GM18873 (cell line): ENCODE data around the gene EML3.
"Not testable (repeated sequence)": the region's sequence is repeated elsewhere in the genome, so short reads cannot be mapped to it uniquely, and the experiment has no call there.

Experiments
- ATAC-seq: cut with Tn5 transposase; IDR thresholded peaks from one replicate; pipeline ENCODE4 v1.9.1; 2021; ENCODE audit warnings: mild to moderate bottlenecking, moderate library complexity, moderate number of reproducible peaks; ENCODE audit not compliant: unreplicated experiment, low FRiP score

EML3 gene

GRCh38 chr11:62612366-62613290, at the start of gene EML3, which contains the start of gene ROM1:
Gene EML3 (minus strand): TSS chr11:62612775. CDS start chr11:62612457, 318 bp downstream.
Gene ROM1 (plus strand): TSS chr11:62613257. CDS start chr11:62613282, 25 bp downstream.
- peak; percentile 41 for ATAC-seq

DNA sequence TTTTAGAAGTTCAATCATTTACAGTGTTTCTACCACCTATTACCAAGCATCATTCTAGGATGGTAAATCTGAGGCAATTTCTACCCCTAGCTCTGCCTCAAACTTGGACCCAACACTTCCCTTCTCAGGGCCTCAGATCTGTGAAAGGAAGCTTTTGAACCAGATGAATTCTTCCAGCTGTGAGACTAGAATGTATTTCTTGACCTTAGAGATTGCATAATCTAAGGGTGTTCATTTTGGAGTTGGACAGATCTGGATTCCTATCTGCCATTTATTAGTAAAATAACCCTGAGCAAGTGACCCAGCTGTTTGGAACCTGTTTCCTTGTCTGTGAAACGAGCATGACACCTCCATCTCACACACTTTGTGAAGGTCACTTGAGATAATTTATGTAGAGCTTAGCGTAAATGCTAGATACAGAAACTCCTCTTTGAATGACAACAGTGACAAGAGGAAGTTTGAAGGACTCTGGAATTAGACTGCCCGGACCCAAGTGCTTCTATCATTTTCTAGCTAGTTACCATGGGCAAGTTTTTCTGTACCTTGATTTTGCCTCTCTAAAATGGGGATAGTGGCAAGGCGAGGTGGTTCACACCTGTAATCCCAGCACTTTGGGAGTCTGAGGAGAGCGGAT, 44.3 kb upstream of the EML3 start:
- ATAC-seq, result no peak

DNA sequence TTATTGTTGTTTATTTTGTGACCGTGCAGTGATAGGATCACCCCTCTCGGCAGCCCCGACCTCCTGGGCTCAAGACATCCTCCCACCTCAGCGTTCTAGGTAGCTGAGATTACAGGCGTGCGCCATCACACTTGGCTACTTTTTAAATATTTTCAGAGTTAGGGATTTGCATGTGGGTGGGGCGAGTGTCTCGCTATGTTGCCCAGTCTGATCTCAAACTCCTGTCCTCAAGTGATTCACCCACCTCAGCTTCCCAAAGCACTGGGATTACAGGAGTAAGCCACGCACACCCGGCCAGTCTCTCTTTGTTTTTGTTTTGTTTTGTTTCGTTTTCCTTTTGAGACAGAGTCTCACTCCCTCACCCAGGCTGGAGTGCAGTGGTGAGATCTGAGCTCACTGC, 41.7 kb upstream of the EML3 start:
- ATAC-seq, result no peak

DNA sequence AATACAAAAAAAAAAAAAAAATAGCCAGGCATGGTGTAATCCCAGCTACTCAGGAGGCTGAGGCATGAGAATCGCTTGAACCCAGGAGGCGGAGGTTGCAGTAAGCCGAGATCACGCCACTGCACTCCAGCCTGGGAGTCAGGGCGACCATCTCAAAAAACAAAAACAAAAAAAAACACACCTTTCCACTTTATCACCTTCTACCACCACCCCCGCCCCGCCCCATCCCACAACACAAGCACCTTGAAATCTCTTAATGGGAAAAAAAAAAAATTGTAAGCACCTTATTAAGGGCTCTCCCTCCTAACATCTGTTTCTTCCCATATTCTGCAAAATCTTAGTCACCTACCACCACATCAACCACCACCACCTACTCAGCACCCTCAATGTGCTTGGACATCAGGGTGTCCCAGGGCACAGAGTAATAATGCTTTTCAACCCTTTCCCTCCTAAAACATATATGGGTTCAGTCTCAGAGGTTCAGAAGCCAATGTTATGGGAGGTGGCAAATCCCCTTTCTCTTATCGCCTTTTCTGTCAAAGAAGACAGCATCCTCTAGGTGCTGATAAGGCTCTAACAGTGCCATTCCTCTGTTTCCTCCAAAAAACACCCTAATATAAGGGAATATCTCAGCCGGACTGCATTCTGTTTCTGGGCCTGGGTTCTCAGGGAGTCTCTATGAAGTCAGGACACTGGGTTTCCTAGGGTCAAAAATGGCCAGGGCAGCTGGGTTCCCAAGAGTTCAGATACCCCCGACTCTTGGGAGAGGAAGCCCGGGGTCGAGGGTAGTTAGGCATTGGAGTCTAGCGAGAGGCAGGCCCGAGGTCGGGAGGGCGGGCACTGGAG, 39.8 kb upstream of the EML3 start:
- no peak for ATAC-seq

DNA sequence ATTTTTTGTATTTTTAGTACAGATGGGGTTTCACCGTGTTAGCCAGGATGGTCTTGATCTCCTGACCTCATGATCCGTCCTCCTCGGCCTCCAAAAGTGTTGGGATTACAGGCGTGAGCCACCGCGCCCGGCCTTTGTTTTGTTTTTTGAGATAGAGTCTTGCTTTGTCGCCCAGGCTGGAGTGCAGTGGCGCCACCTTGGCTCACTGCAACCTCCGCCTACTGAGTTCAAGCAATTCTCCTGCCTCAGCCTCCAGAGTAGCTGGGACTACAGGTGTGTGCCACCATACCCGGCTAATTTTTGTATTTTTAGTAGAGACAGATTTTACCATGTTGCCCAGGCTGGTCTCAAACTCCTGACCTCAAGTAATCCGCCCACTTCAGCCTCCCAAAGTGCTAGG, 37.7 kb upstream of the EML3 start:
- not testable (repeated sequence) for ATAC-seq

- no peak for ATAC-seq
These were observed 36.9 kb upstream of the EML3 start for GRCh38 chr11:62649486-62649885.

- ATAC-seq, result no peak
These were observed 36.4 kb upstream of the EML3 start for GRCh38 chr11:62648967-62649364.

DNA sequence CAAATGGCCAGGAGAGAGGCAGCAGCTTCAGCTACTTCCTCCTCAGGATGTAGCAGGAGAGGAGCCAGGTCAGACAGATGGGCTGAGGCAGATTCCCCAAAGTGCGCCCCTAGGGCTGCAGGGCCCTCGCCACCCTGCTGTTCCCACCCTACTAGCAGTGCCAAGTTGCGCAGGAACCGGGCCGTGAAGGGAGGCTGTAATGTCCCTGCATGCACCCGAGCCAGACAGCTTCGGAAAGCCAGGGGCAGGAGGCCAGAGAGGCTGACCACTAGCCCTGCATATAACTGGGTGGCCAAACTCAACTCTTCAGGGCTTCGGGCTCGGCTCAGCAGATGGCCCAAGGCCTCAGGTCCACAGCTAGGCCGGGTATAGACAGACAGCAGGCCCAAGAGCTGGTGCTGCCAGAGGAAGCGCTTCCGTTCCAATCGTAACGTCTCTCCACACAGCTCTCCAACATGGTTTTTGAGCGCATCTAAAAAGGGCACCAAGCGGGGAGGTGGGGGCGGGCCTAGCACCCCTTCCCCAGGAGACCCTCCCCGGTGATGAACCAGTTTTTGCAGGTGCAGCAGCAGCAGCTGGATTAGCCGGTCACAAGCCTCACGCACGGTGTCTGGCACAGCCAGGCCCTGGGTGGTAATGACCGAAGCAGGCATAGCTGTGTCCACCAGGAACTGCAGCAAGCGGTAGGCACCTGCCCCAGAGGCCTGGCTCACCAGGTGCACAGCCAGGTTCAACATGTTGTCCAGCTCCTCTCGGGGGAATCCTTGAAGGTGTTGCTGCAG, 35.8 kb upstream of the EML3 start:
- no peak for ATAC-seq

DNA sequence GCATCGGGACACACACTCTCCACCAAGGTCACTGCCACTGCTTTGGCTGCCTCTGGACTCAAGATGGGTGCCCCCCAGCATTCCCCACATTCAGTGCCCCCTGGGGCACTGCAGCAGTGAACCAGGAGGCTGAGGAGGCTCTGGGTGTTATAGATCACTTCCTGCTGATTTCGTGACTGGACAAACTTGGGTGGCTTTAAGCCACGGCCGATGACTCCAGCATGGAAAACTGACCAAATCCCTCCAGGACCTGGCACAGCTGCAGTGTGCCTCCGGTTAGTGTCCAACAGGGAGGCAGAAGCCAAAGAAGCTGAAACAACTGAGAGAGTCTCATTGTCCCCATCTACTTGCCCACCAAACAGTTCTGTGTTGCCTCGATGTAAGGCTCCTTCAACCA, 35.0 kb upstream of the EML3 start:
- no peak for ATAC-seq

GRCh38 chr11:62646825-62647608, 34.4 kb upstream of the EML3 start:
- ATAC-seq, result no peak

DNA sequence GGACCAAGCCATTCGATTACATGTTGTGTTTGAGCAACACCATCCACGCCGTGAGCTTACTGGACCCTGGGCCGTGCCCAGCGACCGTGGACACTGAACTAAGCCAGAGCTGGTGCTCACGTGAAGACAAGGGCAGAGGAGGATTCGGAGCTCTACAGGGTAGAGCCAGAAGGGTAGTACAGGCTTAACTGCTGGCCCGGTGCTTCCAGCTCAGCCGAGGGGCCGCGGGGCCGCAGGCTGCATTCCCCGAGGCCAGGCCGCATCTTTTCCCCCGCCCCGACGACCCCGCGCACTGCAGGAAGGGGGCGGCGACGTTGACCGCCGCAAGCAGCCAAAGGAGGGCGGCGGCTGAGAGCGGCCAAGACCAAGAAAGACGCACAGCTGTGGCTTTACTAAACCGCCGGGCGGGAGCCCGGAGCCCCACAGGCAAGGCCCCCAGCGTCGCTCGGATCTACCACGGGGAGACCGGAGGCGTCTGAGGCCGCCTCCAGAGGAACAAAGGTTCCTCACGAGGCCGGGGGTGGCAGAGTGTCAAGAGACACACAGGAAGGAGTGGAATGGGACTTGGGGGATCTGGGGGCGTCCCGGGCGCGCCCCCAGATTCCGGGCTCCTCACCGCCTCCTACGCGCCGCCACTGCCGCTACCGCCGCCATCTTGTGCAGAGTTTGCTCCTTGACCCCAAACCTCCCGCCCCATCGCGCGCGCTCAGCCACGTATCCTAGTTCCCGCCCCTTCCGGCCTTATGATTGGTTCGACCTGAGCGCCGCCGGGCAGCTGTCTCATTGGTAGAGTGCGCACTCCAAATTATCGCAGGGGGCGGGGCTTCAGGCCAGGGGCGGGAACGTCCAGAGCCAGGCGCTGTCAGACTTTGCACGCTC, 33.6 kb upstream of the EML3 start, which contains the start of gene GANAB:
GANAB (minus strand) TSS at position 668 of the 879 bp plus-strand sequence; CDS start at position 654, 14 bp downstream.
- peak; percentile 71 for ATAC-seq

- ATAC-seq, result no peak
These were observed 33.0 kb upstream of the EML3 start for GRCh38 chr11:62645671-62645945.

GRCh38 chr11:62644220-62644619, 31.6 kb upstream of the EML3 start:
- no peak for ATAC-seq

- no peak for ATAC-seq
These were observed 19.9 kb upstream of the EML3 start for GRCh38 chr11:62632492-62632891.

DNA sequence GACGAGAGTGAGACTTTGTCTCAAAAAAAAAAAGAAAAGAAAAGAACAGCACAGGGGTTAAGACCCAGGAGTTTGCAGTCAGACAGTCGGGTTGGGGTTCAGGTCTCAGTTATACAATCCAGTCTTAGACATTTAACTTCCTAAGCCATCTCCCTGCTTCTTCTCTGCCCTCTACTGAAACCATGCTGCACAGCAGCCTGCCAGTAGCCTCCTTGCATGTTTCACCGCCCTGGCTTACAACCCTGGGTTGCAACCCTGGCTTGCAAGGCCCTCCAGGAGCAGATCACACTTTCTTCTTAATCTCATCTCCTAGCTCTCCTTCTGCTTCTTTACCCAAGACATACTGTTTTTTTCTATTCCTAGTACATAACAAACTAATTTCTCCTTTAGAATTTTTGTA, 15.1 kb upstream of the EML3 start:
- ATAC-seq, result no peak

GRCh38 chr11:62622476-62623089, 10.0 kb upstream of the EML3 start:
- no peak for ATAC-seq

DNA sequence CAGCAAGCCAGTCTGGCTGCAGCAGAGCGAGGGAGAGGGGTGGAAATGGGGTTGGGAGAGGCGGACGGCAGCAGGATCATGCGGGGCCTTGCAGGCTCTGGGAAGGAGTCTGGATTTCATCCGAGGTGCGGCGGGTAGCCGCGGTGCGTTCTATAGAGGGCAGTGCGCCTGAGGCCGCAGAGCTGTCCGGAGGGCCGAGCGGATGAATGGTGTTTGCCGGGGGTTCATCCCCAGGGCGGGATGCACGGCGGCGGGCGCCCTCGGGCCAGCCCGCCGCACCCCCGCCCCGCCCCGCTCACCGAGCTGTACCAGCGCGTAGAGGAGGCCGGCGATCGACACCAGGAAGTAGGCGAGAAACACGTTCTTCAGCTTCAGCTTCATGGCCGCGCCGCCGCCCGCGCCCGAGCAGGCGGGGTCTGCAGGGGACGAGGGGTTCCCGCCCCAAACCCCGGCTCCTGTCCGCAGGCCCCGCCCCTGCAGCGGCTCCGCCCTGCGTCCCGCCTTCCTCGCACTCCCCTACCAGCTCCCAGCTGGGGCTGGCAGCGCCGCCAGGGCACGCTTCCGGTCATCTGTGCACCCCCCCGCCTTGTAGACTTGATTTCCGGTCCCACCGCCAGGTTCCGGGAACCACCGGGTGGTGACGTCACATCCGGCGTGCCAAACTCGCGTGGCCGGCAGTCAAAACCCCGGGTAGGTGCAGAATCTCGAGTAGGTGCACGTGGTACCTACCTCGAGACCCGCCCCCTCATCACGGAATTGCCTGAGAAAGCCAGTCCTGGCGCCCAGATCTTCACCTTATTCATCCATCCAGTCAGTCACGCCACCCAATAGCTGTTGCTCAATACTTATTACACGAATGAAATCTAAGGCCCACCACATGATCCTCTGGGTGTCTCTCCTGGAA, 9.2 kb upstream of the EML3 start, which contains the start of gene B3GAT3:
B3GAT3 (minus strand) TSS at position 420 of the 904 bp plus-strand sequence; CDS start at position 381, 39 bp downstream.
- peak; percentile 81 for ATAC-seq
